Neuronal stem cell (in vitro differentiated cells): Measurements from ENCODE around the gene PNMA8B.
A peak's percentile ranks its signal among the peaks of the same experiment; 100 is the strongest.

Experiments used
- DNase-seq: peaks from one replicate; pipeline ENCODE4 v3.0.0-alpha.2; 2013; ENCODE audit warnings: low spot score
- H2AFZ ChIP-seq: one replicate; pipeline ENCODE4 v1.6.1; 2013; ENCODE audit warnings: mild to moderate bottlenecking, low read length, inconsistent platforms
- H2AK5ac ChIP-seq: 2 replicates; pipeline ENCODE4 v1.6.1; 2013; ENCODE audit warnings: low read depth, mild to moderate bottlenecking, inconsistent platforms, low read length, moderate library complexity, mixed read lengths
- H2BK120ac ChIP-seq: 2 replicates; pipeline ENCODE4 v1.6.1; 2013; ENCODE audit warnings: low read depth, mild to moderate bottlenecking, inconsistent platforms, low read length, moderate library complexity, mixed read lengths
- H2BK12ac ChIP-seq: one replicate; pipeline ENCODE4 v1.6.1; 2013; ENCODE audit warnings: low read length, inconsistent platforms
- H2BK15ac ChIP-seq: 2 replicates; pipeline ENCODE4 v1.6.1; 2013; ENCODE audit warnings: mild to moderate bottlenecking, low read length, inconsistent platforms, mixed read lengths
- H2BK5ac ChIP-seq: one replicate; pipeline ENCODE4 v1.6.1; 2013; ENCODE audit warnings: inconsistent platforms, mild to moderate bottlenecking, low read length, moderate library complexity
- H3K14ac ChIP-seq: one replicate; pipeline ENCODE4 v1.6.1; 2013; ENCODE audit warnings: low read length, inconsistent platforms
- H3K18ac ChIP-seq: 2 replicates; pipeline ENCODE4 v1.6.1; 2013; ENCODE audit warnings: low read length, inconsistent platforms
- H3K23ac ChIP-seq: 2 replicates; pipeline ENCODE4 v1.6.1; 2013; ENCODE audit warnings: low read depth, mild to moderate bottlenecking, mixed read lengths, low read length, inconsistent platforms; ENCODE audit not compliant: poor library complexity
- H3K27ac ChIP-seq: replicated peaks from 3 replicates; pipeline ENCODE4 v1.5.1; 2013; ENCODE audit warnings: low read length, inconsistent platforms
- H3K27me3 ChIP-seq, 3 experiments: 2 replicates each; pipeline ENCODE4 v1.6.1; 2013; ENCODE audit warnings: low read length in 3 of 3, mild to moderate bottlenecking in 2 of 3, inconsistent platforms in 1 of 3, low read depth in 1 of 3, mixed read lengths in 1 of 3, moderate library complexity in 1 of 3; ENCODE audit not compliant: control insufficient read depth in 3 of 3, insufficient read depth in 3 of 3
- H3K36me3 ChIP-seq, 2 donors: replicated peaks in 1 of 2; 2 replicates each; pipeline ENCODE4 v1.6.1; 2013; ENCODE audit warnings: low read length in 2 of 2; ENCODE audit not compliant: control insufficient read depth in 2 of 2, insufficient read depth in 2 of 2
- H3K4ac ChIP-seq: 2 replicates; pipeline ENCODE4 v1.6.1; 2013; ENCODE audit warnings: inconsistent platforms, mild to moderate bottlenecking, low read length, moderate library complexity
- H3K4me1 ChIP-seq, 2 donors: 1 replicate in 1 of 2; 2 replicates in 1 of 2; pipeline ENCODE4 v1.6.1; 2013; ENCODE audit warnings: low read length in 2 of 2, low read depth in 1 of 2; ENCODE audit not compliant: control insufficient read depth in 2 of 2, insufficient read depth in 1 of 2
- H3K4me2 ChIP-seq: one replicate; pipeline ENCODE4 v1.6.1; 2013; ENCODE audit warnings: mild to moderate bottlenecking, low read length, inconsistent platforms; ENCODE audit not compliant: insufficient read depth, poor library complexity, severe bottlenecking
- H3K4me3 ChIP-seq, 2 donors: 2 replicates each; pipeline ENCODE4 v1.5.1; 2013; ENCODE audit warnings: low read length in 2 of 2, mild to moderate bottlenecking in 2 of 2, inconsistent platforms in 1 of 2, moderate library complexity in 1 of 2
- H3K79me1 ChIP-seq: one replicate; pipeline ENCODE4 v1.6.1; 2013; ENCODE audit warnings: low read depth, mild to moderate bottlenecking, inconsistent platforms, low read length, moderate library complexity
- H3K9ac ChIP-seq: one replicate; pipeline ENCODE4 v1.6.1; 2013; ENCODE audit warnings: mild to moderate bottlenecking, low read depth, low read length, inconsistent platforms; ENCODE audit not compliant: poor library complexity
- H3K9me3 ChIP-seq, 2 donors: replicated peaks in 1 of 2; 2 replicates each; pipeline versions ENCODE3 to v1.6.1; 2013; ENCODE audit warnings: low read length in 2 of 2, mild to moderate bottlenecking in 2 of 2, inconsistent platforms in 1 of 2, low read depth in 1 of 2, mixed read lengths in 1 of 2, moderate library complexity in 1 of 2; ENCODE audit not compliant: control insufficient read depth in 2 of 2, insufficient read depth in 1 of 2
- H4K8ac ChIP-seq: one replicate; pipeline ENCODE4 v1.6.1; 2013; ENCODE audit warnings: low read depth, mild to moderate bottlenecking, inconsistent platforms, low read length, moderate library complexity
- H4K91ac ChIP-seq: one replicate; pipeline ENCODE4 v1.6.1; 2013; ENCODE audit warnings: low read length, low read depth, mild to moderate bottlenecking, inconsistent platforms; ENCODE audit not compliant: poor library complexity
- WGBS, 2 donors: extraction: QIAGEN DNeasy Blood & Tissue Kit; methylation state at CpG; one replicate each; pipeline ENCODE4 v1.1.7; 2013; ENCODE audit warnings: missing lambda C conversion rate in 2 of 2, mixed read lengths in 1 of 2; ENCODE audit not compliant: insufficient read length in 2 of 2, insufficient replicate concordance in 1 of 2; ENCODE audit errors: extremely low coverage in 2 of 2; 5-methylcytosine and 5-hydroxymethylcytosine counted together

The PNMA8B gene

GRCh38 chr19:46514589-46515289 is 19.1 kb upstream of the PNMA8B start:
- Histone ChIP-seq H3K4ac (no peak overlapping the region), H4K8ac (no peak overlapping the region), H2BK12ac (peak overlapping the region; percentile 68), H2BK120ac (no peak overlapping the region), H3K14ac (no peak overlapping the region), H2AK5ac (peak overlapping the region; percentile 60), H3K36me3 (no peaks in the 10 kb centered on the region), H2BK15ac (peak overlapping the region; percentile 62), H3K4me1 (peaks cover 0 to 2% of the 10 kb centered on the region in 2 donors), H4K91ac (no peak overlapping the region), H3K18ac (peak overlapping the region; percentile 53), H3K79me1 (peaks cover 2% of the 10 kb centered on the region), H3K23ac (peak overlapping the region; percentile 49), H3K27me3 (peaks cover 0 to 3% (median 3%) of the 10 kb centered on the region in 3 experiments), H3K4me3 (no peak overlapping the region), H3K4me2 (no peak overlapping the region), H3K27ac (no peak overlapping the region), H3K9me3 (peaks cover 0 to 2% of the 10 kb centered on the region in 2 donors), H3K9ac (peak overlapping the region; percentile 24), H2BK5ac (no peak overlapping the region), H2AFZ (no peak overlapping the region)
- no peak for DNase-seq
- WGBS, 2 donors: no CpG with 5 or more reads among the region's 13 CpGs

- Histone ChIP-seq H3K27me3 (peaks cover 0 to 3% (median 3%) of the 10 kb centered on the region in 3 experiments), H3K18ac (peak overlapping the region; percentile 54), H2BK15ac (peak overlapping the region; percentile 13), H3K9me3 (peaks cover 0 to 2% of the 10 kb centered on the region in 2 donors), H4K8ac (no peak overlapping the region), H3K27ac (no peak overlapping the region), H2BK120ac (no peak overlapping the region), H3K4me3 (no peak overlapping the region), H2BK12ac (no peak overlapping the region), H3K14ac (no peak overlapping the region), H3K9ac (no peak overlapping the region), H3K4me2 (no peak overlapping the region), H3K79me1 (peaks cover 2% of the 10 kb centered on the region), H3K4ac (no peak overlapping the region), H3K23ac (no peak overlapping the region), H2AFZ (peak overlapping the region; percentile 65), H4K91ac (no peak overlapping the region), H2BK5ac (no peak overlapping the region), H3K4me1 (peaks cover 0 to 2% of the 10 kb centered on the region in 2 donors), H3K36me3 (no peaks in the 10 kb centered on the region), H2AK5ac (no peak overlapping the region)
- DNase-seq: peak; percentile 83
- no CpG with 5 or more reads among the region's 36 CpGs for WGBS, 2 donors
Measured at GRCh38 chr19:46513461-46514236, 18.0 kb upstream of the PNMA8B start.

GRCh38 chr19:46511237-46511636 is 15.6 kb upstream of the PNMA8B start:
- Histone ChIP-seq H2BK15ac (no peak overlapping the region), H4K91ac (no peak overlapping the region), H2BK120ac (no peak overlapping the region), H3K27ac (no peak overlapping the region), H3K23ac (no peak overlapping the region), H3K4ac (no peak overlapping the region), H3K4me3 (no peak overlapping the region), H3K14ac (no peak overlapping the region), H2AK5ac (no peak overlapping the region), H3K4me2 (no peak overlapping the region), H3K9me3 (peaks cover 0 to 2% of the 10 kb centered on the region in 2 donors), H4K8ac (no peak overlapping the region), H3K27me3 (peaks cover 0 to 3% (median 3%) of the 10 kb centered on the region in 3 experiments), H3K9ac (no peak overlapping the region), H3K4me1 (peaks cover 0 to 2% of the 10 kb centered on the region in 2 donors), H2AFZ (no peak overlapping the region), H3K18ac (no peak overlapping the region), H2BK12ac (no peak overlapping the region), H3K79me1 (peaks cover 2% of the 10 kb centered on the region), H2BK5ac (no peak overlapping the region), H3K36me3 (no peaks in the 10 kb centered on the region)
- no CpG with 5 or more reads among the region's 4 CpGs for WGBS, 2 donors
- no peak for DNase-seq

- no peaks in the 10 kb centered on the region for H3K79me1 ChIP-seq
Measured at GRCh38 chr19:46508206-46508605, 12.5 kb upstream of the PNMA8B start.

More at GRCh38 chr19:46508206-46508605, 12.5 kb upstream of the PNMA8B start:
- no peak overlapping the region for H3K27ac ChIP-seq
- H3K4me2 ChIP-seq: no peak overlapping the region
- H2BK12ac ChIP-seq: no peak overlapping the region
- peaks cover 2 to 3% of the 10 kb centered on the region in 2 donors for H3K4me1 ChIP-seq
- no peak overlapping the region for H4K8ac ChIP-seq
- H2BK120ac ChIP-seq: no peak overlapping the region
- DNase-seq: no peak
- H2BK5ac ChIP-seq: no peak overlapping the region
- WGBS, 2 donors: no CpG with 5 or more reads among the region's 2 CpGs
- no peak overlapping the region for H2BK15ac ChIP-seq
- H3K14ac ChIP-seq: no peak overlapping the region
- H3K23ac ChIP-seq: no peak overlapping the region
- H3K18ac ChIP-seq: no peak overlapping the region
- no peaks in the 10 kb centered on the region for H3K36me3 ChIP-seq
- H2AFZ ChIP-seq: no peak overlapping the region
- H3K4me3 ChIP-seq: no peak overlapping the region
- no peak overlapping the region for H2AK5ac ChIP-seq
- no peak overlapping the region for H3K4ac ChIP-seq
- H3K9ac ChIP-seq: no peak overlapping the region
- peaks cover 0 to 3% (median 0%) of the 10 kb centered on the region in 3 experiments for H3K27me3 ChIP-seq
- H4K91ac ChIP-seq: no peak overlapping the region
- peaks cover 0 to 2% of the 10 kb centered on the region in 2 donors for H3K9me3 ChIP-seq
